ENCODE results near the gene YDJC. TPM values are rescaled to one million over a fixed set of nuclear protein-coding genes. Genes with fewer than 3 reads are reported as not detected.
"Not testable (repeated sequence)": the region's sequence is repeated elsewhere in the genome, so short reads cannot be mapped to it uniquely, and the experiment has no call there.

YDJC gene
- total RNA-seq, 1 donor from 2014 or later, result 19.0 TPM

DNA sequence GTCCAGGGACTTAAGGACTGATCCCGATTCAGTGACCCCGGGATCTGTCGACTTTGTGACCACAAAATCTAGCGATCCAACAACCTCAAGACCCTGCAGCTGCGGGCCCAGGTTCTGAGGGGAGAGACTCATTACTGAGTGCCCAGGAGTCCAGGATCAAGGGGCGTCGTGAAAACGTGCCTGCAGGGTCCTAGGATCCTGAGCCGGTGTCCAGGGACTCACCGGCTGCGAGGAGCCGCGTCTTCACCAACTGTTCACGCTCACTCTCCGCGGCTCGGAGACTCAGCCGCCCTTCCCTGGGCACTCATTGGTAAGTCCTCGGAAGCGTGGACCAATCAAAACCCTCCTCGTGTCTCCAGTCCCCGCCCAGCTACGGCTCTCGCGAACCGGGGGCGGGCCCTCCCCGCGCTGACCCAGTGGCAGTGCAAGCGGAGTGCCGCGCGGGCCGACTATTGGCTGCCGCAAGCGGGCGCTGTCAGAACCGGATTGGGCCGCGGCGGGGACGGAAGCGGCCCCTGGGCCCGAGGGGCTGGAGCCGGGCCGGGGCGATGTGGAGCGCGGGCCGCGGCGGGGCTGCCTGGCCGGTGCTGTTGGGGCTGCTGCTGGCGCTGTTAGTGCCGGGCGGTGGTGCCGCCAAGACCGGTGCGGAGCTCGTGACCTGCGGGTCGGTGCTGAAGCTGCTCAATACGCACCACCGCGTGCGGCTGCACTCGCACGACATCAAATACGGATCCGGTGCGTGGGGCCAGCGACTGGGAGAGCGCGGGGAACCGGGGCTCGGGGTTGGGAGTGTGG lies 12.2 kb upstream of the YDJC start, which contains the start of gene SDF2L1:
TSS of gene SDF2L1 (plus strand) at position 514 of the 795 bp plus-strand sequence. CDS start at position 549, 35 bp downstream.
- peak; percentile 93 for DNase-seq (ENCODE audit: low spot score, unreplicated experiment)
- Mint-ChIP-seq H3K36me3 (ENCODE audit: insufficient read depth) (peaks cover 11% of the 10 kb centered on the region), H3K4me1 (ENCODE audit: low read depth) (peaks cover 11% of the 10 kb centered on the region), H3K9me3 (ENCODE audit: low read depth) (no peaks in the 10 kb centered on the region), H3K4me3 (ENCODE audit: low read depth) (peak within 1 kb of the TSS; percentile 81), H3K27me3 (peaks cover 4% of the 10 kb centered on the region), H3K27ac (peak within 1 kb of the TSS; percentile 92)
- no peak for TF ChIP-seq CTCF (IDR thresholded peaks at IDR 0.05; ENCODE audit: unreplicated experiment)

- DNase-seq (ENCODE audit: low spot score, unreplicated experiment), result no peak
- Mint-ChIP-seq H3K9me3 (ENCODE audit: low read depth) (no peaks in the 10 kb centered on the region), H3K4me1 (ENCODE audit: low read depth) (peaks cover 9% of the 10 kb centered on the region), H3K4me3 (ENCODE audit: low read depth) (peak overlapping the region; percentile 81), H3K27me3 (peaks cover 4% of the 10 kb centered on the region), H3K27ac (peak overlapping the region; percentile 92), H3K36me3 (ENCODE audit: insufficient read depth) (peaks cover 8% of the 10 kb centered on the region)
- TF ChIP-seq CTCF (IDR thresholded peaks at IDR 0.05; ENCODE audit: unreplicated experiment), result peak; percentile 58
Measured at GRCh38 chr22:21641417-21641788, 11.6 kb upstream of the YDJC start.

DNA sequence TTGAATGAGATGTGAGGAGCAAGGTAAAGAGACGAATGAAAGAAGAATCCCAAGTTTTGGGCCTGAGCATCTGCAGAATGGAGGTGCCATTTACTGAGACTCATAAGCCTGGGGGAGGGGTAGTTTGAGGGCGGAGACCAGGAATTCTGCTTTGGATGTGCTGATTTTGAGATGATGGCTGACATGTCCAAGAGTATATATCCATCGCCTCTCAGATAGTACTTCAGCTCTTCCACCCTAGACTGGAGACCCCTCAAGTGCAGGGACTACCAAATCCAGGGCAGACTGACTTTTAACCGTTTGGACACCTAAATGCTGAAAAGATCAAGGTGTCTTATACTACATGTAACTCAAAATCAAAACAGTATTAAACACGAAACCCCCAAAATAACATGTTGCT lies 11.0 kb upstream of the YDJC start:
- Mint-ChIP-seq H3K36me3 (ENCODE audit: insufficient read depth) (peaks cover 8% of the 10 kb centered on the region), H3K4me3 (ENCODE audit: low read depth) (peak overlapping the region; percentile 81), H3K27ac (no peak overlapping the region), H3K4me1 (ENCODE audit: low read depth) (peaks cover 9% of the 10 kb centered on the region), H3K27me3 (peaks cover 4% of the 10 kb centered on the region), H3K9me3 (ENCODE audit: low read depth) (no peaks in the 10 kb centered on the region)
- DNase-seq (ENCODE audit: low spot score, unreplicated experiment), result no peak
- TF ChIP-seq CTCF (IDR thresholded peaks at IDR 0.05; ENCODE audit: unreplicated experiment), result no peak

GRCh38 chr22:21639359-21639758 lies 9.5 kb upstream of the YDJC start:
- peaks cover 9% of the 10 kb centered on the region for H3K4me1 Mint-ChIP-seq (ENCODE audit: low read depth)
- DNase-seq (ENCODE audit: low spot score, unreplicated experiment), result no peak
- H3K4me3 Mint-ChIP-seq (ENCODE audit: low read depth), result no peak overlapping the region
- no peaks in the 10 kb centered on the region for H3K9me3 Mint-ChIP-seq (ENCODE audit: low read depth)
- H3K36me3 Mint-ChIP-seq (ENCODE audit: insufficient read depth), result peaks cover 8% of the 10 kb centered on the region
- peaks cover 4% of the 10 kb centered on the region for H3K27me3 Mint-ChIP-seq
- TF ChIP-seq CTCF (IDR thresholded peaks at IDR 0.05; ENCODE audit: unreplicated experiment), result no peak
- peak overlapping the region; percentile 53 for H3K27ac Mint-ChIP-seq

DNA sequence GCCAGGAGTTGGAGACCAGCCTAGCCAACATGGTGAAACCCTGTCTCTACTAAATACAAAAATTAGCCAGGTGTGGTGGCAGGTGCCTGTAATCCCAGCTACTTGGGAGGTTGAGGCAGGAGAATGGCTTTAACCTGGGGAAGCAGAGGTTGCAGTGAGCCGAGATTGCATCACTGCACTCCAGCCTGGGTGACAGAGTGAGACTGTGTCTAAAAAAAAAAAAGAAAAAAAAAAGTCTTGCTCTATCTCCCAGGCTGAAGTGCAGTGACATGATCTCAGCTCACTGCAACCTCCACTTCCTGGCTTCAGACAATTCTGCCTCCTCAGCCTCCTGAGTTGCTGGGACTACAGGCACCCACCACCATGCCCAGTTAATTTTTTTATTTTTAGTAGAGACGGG lies 7.6 kb upstream of the YDJC start:
- H3K36me3 Mint-ChIP-seq (ENCODE audit: insufficient read depth); H3K4me3 Mint-ChIP-seq (ENCODE audit: low read depth): not testable (repeated sequence)

More for the DNA sequence above, 7.6 kb upstream of the YDJC start:
- DNase-seq (ENCODE audit: low spot score, unreplicated experiment); H3K27me3 Mint-ChIP-seq; H3K27ac Mint-ChIP-seq; H3K4me1 Mint-ChIP-seq (ENCODE audit: low read depth); H3K9me3 Mint-ChIP-seq (ENCODE audit: low read depth): not testable (repeated sequence)
